Measurements from ENCODE around the gene PCLAF.

DNA sequence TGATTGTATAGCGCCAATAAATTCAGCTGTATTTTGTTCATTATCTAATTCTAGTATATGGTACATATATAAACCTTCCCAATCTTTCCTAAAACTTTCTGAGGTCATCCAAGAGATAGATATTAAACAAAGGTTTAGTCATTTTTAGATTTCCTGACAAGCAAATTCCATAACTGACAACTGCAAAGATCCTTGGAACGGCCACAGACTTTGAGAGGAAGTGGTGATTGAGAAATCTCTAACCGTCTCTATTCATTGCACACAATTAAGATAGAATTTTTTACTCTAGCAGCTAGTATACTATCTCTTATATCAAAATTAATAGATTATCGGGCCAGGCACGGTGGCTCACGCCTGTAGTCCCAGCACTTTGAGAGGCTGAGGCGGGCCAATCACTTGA lies 30.0 kb downstream of the PCLAF start:
- TF ChIP-seq, protein P1, sequence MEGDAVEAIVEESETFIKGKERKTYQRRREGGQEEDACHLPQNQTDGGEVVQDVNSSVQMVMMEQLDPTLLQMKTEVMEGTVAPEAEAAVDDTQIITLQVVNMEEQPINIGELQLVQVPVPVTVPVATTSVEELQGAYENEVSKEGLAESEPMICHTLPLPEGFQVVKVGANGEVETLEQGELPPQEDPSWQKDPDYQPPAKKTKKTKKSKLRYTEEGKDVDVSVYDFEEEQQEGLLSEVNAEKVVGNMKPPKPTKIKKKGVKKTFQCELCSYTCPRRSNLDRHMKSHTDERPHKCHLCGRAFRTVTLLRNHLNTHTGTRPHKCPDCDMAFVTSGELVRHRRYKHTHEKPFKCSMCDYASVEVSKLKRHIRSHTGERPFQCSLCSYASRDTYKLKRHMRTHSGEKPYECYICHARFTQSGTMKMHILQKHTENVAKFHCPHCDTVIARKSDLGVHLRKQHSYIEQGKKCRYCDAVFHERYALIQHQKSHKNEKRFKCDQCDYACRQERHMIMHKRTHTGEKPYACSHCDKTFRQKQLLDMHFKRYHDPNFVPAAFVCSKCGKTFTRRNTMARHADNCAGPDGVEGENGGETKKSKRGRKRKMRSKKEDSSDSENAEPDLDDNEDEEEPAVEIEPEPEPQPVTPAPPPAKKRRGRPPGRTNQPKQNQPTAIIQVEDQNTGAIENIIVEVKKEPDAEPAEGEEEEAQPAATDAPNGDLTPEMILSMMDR (IDR thresholded peaks at IDR 0.05) = no peak
- no peak for TF ChIP-seq POLR2AphosphoS5 (IDR thresholded peaks at IDR 0.05)

All from prostate gland (tissue), 2 donors.